SK-N-SH treated with all-trans-retinoic acid at 6 μM for 48 hours (cell line): ENCODE measurements around the gene COL21A1.

Experiments
- ATAC-seq: fragments of 200-7000 bp; cut with Tn5 transposase; 3 replicates; pipeline ENCODE4 v1.9.1; 2020; ENCODE audit warnings: mild to moderate bottlenecking, moderate library complexity
- ARNTL ChIP-seq: fragments of 450-650 bp; formaldehyde crosslinking; IDR thresholded peaks from 2 replicates; pipeline ENCODE4 v1.5.0; 2020; ENCODE audit warnings: low read depth, mild to moderate bottlenecking, moderate library complexity, borderline replicate concordance
- BACH2 ChIP-seq: fragments of 250-450 bp; sonication (Bioruptor Pico); IDR thresholded peaks from 2 replicates; pipeline ENCODE4 v1.9.0; 2021; ENCODE audit warnings: mild to moderate bottlenecking, borderline replicate concordance
- CSDC2 ChIP-seq: fragments of 250-450 bp; sonication (Bioruptor Pico); IDR thresholded peaks from 2 replicates; pipeline ENCODE4 v1.5.0; 2020; ENCODE audit warnings: mild to moderate bottlenecking, moderate library complexity
- GLIS3 ChIP-seq: fragments of 250-450 bp; sonication (Bioruptor Pico); IDR thresholded peaks from 2 replicates; pipeline ENCODE4 v1.5.0; 2020; ENCODE audit warnings: mild to moderate bottlenecking, moderate library complexity
- ISL1 ChIP-seq: fragments of 250-450 bp; sonication (Bioruptor Pico); IDR thresholded peaks from 2 replicates; pipeline ENCODE4 v2.1.2; 2022; ENCODE audit warnings: mild to moderate bottlenecking, moderate library complexity
- OSR1 ChIP-seq: fragments of 250-450 bp; sonication (Bioruptor Pico); IDR thresholded peaks from 2 replicates; pipeline ENCODE4 v1.8.0; 2022; ENCODE audit warnings: moderate library complexity, mild to moderate bottlenecking, inconsistent platforms
- PATZ1 ChIP-seq: fragments of 250-450 bp; sonication (Bioruptor Pico); IDR thresholded peaks from 2 replicates; pipeline ENCODE4 v1.8.0; 2020; ENCODE audit warnings: mild to moderate bottlenecking, moderate library complexity, borderline replicate concordance
- PPARA ChIP-seq: fragments of 250-450 bp; sonication (Bioruptor Pico); IDR thresholded peaks from 2 replicates; pipeline ENCODE4 v1.5.0; 2020; ENCODE audit warnings: mild to moderate bottlenecking, borderline replicate concordance
- RARB ChIP-seq: fragments of 250-450 bp; sonication (Bioruptor Pico); IDR thresholded peaks from 2 replicates; pipeline ENCODE4 v1.8.0; 2021; ENCODE audit warnings: mild to moderate bottlenecking, moderate library complexity
- SNAI2 ChIP-seq: fragments of 250-450 bp; sonication (Bioruptor Pico); IDR thresholded peaks from 2 replicates; pipeline ENCODE4 v1.5.0; 2020; ENCODE audit warnings: mild to moderate bottlenecking, moderate library complexity
- ZFP3 ChIP-seq: fragments of 250-450 bp; sonication (Bioruptor Pico); IDR thresholded peaks from 2 replicates; pipeline ENCODE4 v1.5.0; 2020; ENCODE audit warnings: mild to moderate bottlenecking, moderate library complexity
- ZFP30 ChIP-seq: fragments of 450-650 bp; formaldehyde crosslinking; IDR thresholded peaks from 2 replicates; pipeline ENCODE4 v1.5.0; 2022; ENCODE audit warnings: mild to moderate bottlenecking, moderate library complexity
- ZNF565 ChIP-seq: fragments of 450-650 bp; formaldehyde crosslinking; conservative IDR thresholded peaks from 2 replicates; pipeline ENCODE4 v1.5.0; 2020; ENCODE audit warnings: low read depth, mild to moderate bottlenecking, moderate library complexity
- ZNF70 ChIP-seq: fragments of 450-650 bp; formaldehyde crosslinking; IDR thresholded peaks from 2 replicates; pipeline ENCODE4 v1.5.0; 2020; ENCODE audit warnings: mild to moderate bottlenecking, moderate library complexity
- ZNF8 ChIP-seq: fragments of 450-650 bp; formaldehyde crosslinking; IDR thresholded peaks from 2 replicates; pipeline ENCODE4 v1.5.0; 2020; ENCODE audit warnings: mild to moderate bottlenecking, moderate library complexity
- TF ChIP-seq, protein P1 (sequence below): fragments of 250-450 bp; sonication (Bioruptor Pico); IDR thresholded peaks from 2 replicates; pipeline ENCODE4 v1.8.0; 2021; ENCODE audit warnings: low read depth, mild to moderate bottlenecking, moderate library complexity, borderline replicate concordance
- TF ChIP-seq, protein P2 (sequence below): fragments of 250-450 bp; sonication (Bioruptor Pico); IDR thresholded peaks from 2 replicates; pipeline ENCODE4 v1.5.0; 2020; ENCODE audit warnings: mild to moderate bottlenecking, moderate library complexity
- TF ChIP-seq, protein P3 (sequence below): fragments of 250-450 bp; sonication (Bioruptor Pico); IDR thresholded peaks from 2 replicates; pipeline ENCODE4 v1.5.1; 2020; ENCODE audit warnings: low read depth, mild to moderate bottlenecking, moderate library complexity
- TF ChIP-seq, protein P4 (sequence below): fragments of 250-450 bp; sonication (Bioruptor Pico); IDR thresholded peaks from 2 replicates; pipeline ENCODE4 v1.5.1; 2021; ENCODE audit warnings: mild to moderate bottlenecking, moderate library complexity

COL21A1 gene

DNA sequence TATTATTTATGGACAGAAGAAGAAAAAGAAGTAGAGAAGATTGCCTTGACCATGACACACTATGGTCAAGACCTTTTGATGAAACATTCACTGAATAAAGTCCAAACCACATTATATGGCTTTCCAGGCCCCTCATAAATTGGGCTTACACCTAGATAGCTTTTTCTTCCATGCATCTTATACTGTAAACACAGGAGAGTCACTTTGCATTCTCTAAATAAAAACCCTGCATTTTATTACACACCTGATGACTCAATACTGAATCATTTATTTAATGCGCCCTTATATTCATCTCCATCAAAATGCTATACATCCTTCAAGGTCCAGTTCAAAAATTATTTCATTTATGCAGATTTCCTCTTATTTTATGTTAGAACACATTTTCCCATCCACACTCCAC, 78.0 kb downstream of the COL21A1 start:
- ATAC-seq = no peak
- TF ChIP-seq PATZ1 (no peak), ZNF565 (CRISPR knock-in tag) (no peak), ZNF70 (CRISPR knock-in tag) (no peak), BACH2 (CRISPR knock-in tag) (no peak), CSDC2 (no peak), OSR1 (CRISPR knock-in tag) (no peak), ISL1 (CRISPR knock-in tag) (no peak), SNAI2 (CRISPR knock-in tag) (no peak), GLIS3 (CRISPR knock-in tag) (no peak), ARNTL (no peak), PPARA (CRISPR knock-in tag) (no peak), RARB (no peak), ZFP30 (CRISPR knock-in tag) (no peak)
- TF ChIP-seq, protein P1, sequence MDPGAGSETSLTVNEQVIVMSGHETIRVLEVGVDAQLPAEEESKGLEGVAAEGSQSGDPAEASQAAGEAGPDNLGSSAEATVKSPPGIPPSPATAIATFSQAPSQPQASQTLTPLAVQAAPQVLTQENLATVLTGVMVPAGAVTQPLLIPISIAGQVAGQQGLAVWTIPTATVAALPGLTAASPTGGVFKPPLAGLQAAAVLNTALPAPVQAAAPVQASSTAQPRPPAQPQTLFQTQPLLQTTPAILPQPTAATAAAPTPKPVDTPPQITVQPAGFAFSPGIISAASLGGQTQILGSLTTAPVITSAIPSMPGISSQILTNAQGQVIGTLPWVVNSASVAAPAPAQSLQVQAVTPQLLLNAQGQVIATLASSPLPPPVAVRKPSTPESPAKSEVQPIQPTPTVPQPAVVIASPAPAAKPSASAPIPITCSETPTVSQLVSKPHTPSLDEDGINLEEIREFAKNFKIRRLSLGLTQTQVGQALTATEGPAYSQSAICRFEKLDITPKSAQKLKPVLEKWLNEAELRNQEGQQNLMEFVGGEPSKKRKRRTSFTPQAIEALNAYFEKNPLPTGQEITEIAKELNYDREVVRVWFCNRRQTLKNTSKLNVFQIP = no peak
- TF ChIP-seq, protein P2, sequence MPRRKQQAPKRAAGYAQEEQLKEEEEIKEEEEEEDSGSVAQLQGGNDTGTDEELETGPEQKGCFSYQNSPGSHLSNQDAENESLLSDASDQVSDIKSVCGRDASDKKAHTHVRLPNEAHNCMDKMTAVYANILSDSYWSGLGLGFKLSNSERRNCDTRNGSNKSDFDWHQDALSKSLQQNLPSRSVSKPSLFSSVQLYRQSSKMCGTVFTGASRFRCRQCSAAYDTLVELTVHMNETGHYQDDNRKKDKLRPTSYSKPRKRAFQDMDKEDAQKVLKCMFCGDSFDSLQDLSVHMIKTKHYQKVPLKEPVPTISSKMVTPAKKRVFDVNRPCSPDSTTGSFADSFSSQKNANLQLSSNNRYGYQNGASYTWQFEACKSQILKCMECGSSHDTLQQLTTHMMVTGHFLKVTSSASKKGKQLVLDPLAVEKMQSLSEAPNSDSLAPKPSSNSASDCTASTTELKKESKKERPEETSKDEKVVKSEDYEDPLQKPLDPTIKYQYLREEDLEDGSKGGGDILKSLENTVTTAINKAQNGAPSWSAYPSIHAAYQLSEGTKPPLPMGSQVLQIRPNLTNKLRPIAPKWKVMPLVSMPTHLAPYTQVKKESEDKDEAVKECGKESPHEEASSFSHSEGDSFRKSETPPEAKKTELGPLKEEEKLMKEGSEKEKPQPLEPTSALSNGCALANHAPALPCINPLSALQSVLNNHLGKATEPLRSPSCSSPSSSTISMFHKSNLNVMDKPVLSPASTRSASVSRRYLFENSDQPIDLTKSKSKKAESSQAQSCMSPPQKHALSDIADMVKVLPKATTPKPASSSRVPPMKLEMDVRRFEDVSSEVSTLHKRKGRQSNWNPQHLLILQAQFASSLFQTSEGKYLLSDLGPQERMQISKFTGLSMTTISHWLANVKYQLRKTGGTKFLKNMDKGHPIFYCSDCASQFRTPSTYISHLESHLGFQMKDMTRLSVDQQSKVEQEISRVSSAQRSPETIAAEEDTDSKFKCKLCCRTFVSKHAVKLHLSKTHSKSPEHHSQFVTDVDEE (CRISPR knock-in tag) = no peak
- TF ChIP-seq, protein P3, sequence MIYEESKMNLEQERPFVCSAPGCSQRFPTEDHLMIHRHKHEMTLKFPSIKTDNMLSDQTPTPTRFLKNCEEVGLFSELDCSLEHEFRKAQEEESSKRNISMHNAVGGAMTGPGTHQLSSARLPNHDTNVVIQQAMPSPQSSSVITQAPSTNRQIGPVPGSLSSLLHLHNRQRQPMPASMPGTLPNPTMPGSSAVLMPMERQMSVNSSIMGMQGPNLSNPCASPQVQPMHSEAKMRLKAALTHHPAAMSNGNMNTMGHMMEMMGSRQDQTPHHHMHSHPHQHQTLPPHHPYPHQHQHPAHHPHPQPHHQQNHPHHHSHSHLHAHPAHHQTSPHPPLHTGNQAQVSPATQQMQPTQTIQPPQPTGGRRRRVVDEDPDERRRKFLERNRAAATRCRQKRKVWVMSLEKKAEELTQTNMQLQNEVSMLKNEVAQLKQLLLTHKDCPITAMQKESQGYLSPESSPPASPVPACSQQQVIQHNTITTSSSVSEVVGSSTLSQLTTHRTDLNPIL (CRISPR knock-in tag) = no peak

GRCh38 chr6:56168596-56168995, 78.8 kb downstream of the COL21A1 start:
- TF ChIP-seq BACH2 (CRISPR knock-in tag) (no peak), PATZ1 (no peak), PPARA (CRISPR knock-in tag) (no peak), ZFP3 (CRISPR knock-in tag) (no peak), ARNTL (no peak), ZNF565 (CRISPR knock-in tag) (no peak), GLIS3 (CRISPR knock-in tag) (no peak), CSDC2 (no peak), SNAI2 (CRISPR knock-in tag) (no peak), ZNF8 (CRISPR knock-in tag) (no peak), RARB (no peak), OSR1 (CRISPR knock-in tag) (no peak)
- TF ChIP-seq, protein P4, sequence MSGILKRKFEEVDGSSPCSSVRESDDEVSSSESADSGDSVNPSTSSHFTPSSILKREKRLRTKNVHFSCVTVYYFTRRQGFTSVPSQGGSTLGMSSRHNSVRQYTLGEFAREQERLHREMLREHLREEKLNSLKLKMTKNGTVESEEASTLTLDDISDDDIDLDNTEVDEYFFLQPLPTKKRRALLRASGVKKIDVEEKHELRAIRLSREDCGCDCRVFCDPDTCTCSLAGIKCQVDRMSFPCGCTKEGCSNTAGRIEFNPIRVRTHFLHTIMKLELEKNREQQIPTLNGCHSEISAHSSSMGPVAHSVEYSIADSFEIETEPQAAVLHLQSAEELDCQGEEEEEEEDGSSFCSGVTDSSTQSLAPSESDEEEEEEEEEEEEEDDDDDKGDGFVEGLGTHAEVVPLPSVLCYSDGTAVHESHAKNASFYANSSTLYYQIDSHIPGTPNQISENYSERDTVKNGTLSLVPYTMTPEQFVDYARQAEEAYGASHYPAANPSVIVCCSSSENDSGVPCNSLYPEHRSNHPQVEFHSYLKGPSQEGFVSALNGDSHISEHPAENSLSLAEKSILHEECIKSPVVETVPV (CRISPR knock-in tag) = no peak
- TF ChIP-seq, protein P2 (CRISPR knock-in tag) = no peak
- TF ChIP-seq, protein P3 (CRISPR knock-in tag) = no peak
- TF ChIP-seq, protein P1 = no peak
- no peak for ATAC-seq
